Endothelial cell of hepatic sinusoid (primary cell): Measurements from ENCODE around the gene NDUFV1.
"Not testable (repeated sequence)": the region's sequence is repeated elsewhere in the genome, so short reads cannot be mapped to it uniquely, and the experiment has no call there.

ENCODE experiments used
- in situ Hi-C: cut with HindIII; loops from 2 replicates; pipeline ENCODE4 v1.10.0; 2017; ENCODE audit warnings: low sequenced_read_pairs

The NDUFV1 gene

GRCh38 chr11:67606492-67607295, at the start of gene NDUFV1:
Gene NDUFV1, plus strand, starts transcription at chr11:67606936. Its CDS starts 69 bp downstream, at chr11:67607005.
- in situ Hi-C loops = no loop called here

DNA sequence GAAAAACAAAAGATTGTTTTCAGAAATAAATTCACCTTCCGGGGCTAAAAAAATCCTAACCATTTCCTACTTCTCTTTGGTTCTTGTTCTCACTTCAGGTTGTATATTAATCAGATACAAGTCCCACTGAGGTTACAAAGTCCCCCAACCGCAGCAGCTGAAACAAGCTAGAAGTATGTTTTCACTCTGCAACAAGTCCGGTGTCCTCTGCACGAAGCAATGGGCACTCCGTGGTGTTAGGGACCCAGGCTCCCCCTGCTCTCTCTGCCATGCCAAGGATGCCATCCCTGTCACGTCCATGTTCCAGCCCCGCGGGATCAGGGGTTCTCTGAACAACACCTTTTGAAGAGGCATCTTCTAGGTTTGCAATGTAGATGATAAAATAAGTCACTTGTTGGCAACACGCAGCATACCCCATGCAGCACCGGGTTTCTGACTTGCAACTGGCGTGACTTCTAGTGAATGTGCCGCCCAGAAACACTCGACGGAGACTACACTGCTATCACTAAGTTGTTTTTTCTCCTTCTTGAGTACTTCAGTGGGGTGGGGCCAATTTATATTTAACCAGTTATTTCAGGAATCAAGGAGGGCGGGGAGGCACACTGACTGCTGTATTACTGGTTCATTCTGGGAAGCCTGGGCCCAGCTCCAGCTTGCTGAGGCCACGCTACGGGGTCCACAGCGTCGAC, 48.5 kb upstream of the NDUFV1 start:
- in situ Hi-C loops = no loop called here

DNA sequence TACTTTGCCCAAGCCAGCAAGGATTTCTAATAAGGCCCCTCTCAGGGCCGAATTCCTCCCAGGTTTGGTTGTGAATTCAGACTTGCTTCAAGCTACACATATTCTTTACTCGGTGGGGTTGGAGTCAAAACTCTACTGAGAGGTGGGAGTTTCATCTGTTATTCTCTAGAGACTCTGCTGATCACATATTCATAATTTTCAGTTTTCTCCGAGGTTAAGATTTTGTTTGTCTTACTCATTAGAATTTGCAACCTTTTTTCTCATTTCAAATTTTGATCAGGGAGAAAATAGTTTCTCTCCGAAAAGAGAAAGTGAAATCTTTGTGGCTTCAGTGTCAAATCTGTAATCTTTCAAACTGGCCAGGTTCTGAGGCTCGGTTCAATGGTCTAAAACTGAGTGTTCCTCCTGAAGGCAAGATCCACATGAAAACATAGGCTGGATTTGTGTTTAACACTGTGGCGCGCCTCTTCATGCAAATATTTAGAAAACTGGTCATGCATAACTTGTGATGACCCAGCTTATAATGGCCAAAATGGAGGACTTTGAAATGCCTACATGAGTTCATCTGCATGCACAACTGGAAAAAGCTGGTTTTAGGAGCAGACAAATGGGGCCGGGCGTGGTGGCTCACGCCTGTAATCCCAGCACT, 44.6 kb upstream of the NDUFV1 start:
- in situ Hi-C loops = no loop called here

DNA sequence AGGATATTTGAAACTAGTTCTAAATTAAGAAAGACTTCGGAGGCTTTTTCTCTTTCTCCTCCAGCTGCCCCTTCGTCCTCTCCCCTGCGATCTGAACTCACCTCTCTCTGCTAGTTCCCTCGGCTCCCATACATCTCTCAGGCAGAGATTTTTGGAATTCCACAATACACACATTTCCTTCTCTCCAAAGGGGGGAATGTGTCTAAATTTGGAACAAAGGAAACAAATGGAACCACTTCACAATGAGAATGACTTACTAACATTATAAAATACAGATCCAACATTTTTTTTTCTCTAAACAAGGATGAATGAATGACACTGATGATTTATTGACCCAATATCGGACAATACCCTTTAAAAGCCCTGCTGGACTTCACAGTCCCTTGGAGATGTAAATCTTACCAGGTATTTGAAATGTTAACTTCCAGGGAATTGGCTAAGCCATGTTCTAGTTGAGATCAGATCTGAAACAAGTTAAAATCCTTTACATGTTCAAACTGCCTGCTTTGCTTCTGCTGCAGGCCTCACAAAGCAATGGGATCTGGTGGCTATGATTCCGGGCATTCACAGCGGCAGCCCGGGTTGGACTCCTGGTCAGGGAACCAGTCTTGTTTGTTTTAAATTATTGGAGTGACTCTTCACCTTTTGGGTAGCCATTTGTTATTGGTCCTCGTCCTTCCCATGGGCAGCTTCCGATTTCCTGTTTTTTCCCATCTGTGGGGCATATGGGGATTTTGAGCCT, 43.6 kb upstream of the NDUFV1 start:
- in situ Hi-C loops = no loop called here

DNA sequence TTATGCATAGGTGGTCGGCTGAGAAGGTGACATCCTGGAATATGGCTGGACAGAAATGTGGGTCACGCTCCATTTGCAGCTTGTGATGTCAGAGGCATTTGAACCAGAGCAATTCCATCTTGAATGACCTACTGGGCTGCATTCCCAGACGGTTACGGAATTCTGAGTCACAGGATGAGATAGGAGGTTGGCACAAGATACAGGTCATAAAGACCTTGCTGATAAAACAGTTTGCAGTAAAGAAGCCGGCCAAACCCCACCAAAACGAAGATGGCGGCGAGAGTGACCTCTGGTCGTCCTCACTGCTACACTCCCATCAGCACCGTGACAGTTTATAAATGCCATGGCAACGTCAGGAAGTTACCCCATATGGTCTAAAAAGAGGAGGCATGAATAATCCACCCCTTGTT, 43.0 kb upstream of the NDUFV1 start:
- in situ Hi-C loops = not testable (repeated sequence)

DNA sequence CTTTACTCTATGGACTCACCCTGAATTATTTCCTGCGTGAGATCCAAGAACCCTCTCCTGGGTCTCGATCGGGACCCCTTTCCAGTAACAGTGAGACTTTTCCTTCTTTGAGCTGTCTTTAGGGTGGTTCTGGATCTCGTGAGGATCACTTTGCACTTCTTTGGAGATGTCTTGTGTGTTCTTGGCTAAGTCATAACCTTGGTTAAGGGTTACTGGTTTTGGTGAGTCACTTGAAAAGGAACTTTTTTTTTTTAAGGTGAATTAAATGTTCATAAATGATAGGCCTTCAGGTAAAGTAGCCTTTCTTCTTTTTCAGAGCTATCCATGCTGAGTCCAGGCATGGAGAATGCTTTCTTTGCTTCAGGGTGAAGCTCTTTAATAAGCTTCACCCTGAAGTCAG, 42.5 kb upstream of the NDUFV1 start:
- in situ Hi-C loops = no loop called here

DNA sequence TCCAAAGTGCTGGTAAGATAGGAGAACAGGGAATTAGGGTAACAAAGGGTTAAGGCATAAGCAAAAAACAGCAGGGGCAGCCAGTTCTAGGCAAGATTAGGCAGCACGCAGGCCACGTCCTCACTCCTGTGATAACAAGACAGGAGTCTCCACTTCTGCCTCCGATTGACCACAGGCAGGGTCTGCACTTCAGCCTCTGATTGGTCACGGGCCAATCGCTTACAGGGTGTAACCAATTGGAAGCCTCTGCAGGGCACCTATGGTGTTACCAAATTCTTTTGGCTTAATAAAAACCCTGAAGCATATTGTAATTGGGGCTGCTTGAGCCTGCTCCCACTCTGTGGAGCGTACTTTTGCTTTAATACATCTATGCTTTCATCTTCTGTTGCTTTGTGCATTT, 35.3 kb upstream of the NDUFV1 start:
- in situ Hi-C loops = no loop called here

- in situ Hi-C loops = no loop called here
These were observed 34.4 kb upstream of the NDUFV1 start for GRCh38 chr11:67572305-67572704.

DNA sequence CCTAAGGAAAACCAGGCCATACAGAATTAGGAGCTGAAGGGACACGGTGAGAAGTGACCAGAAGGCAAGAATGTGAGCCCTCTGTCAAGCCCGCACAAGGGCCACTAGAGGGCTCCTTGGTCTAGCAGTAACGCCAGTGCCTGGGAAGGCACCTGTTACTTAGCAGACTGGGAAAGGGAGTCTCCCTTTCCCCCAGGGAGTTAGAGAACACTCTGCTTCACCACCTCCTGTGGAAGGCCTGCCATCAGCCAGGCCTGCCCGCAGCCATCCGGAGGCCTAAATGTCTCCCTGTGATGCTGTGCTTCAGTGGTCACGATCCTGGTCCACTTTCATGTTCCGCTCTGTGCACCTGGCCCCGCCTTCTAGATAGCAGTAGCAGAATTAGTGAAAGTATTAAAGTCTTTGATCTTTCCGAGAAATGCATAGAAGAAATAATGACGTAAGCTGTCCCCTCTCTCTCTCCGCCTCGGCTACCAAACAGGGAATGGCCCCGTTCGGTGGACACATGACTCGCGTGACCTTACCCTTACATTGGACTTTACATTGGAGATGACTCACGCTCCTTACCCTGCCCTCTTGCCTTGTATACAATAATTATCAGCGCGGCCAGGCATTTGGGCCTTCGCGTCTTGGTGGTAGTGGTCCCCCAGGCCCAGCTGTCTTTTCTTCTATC, 33.9 kb upstream of the NDUFV1 start:
- in situ Hi-C loops = no loop called here

GRCh38 chr11:67574938-67575337, 31.8 kb upstream of the NDUFV1 start:
- in situ Hi-C loops = no loop called here

DNA sequence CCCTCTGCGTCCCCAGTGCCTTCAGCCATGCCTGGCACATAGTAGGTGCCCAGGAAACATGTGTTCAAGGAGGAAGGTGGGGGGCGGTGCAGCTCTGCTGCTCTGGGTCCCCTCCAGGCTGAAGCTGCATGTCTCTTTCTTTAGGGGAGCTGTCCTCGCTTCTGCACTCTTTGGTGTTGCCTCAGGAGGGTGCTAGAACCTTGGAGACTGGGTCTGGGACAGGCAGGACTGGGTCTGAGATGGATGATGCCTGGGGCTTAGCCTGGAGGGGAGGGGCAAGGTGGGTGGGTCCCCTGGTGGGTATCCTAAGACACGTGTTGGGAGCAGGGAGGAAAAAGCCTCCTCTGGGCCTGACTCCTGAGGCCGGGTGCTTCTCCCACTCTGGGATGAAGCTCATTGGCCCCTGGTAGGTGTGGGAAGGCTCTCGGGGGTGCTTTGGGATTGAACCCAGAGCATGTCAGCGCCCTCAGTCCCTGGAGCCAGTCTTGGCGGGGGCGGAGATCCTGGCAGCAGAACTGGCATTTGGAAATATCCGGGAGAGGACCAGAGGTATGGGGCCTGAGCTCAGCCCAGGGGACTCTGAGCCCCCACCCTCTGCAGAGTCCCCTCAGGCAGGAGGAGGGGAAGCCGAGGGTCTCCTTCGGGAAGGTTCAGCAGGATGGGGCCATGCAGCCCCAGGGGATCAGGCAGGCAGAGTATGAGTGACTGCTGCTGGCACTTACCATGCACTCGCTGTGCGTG, 29.8 kb upstream of the NDUFV1 start:
- in situ Hi-C loops = no loop called here

GRCh38 chr11:67577951-67578350, 28.8 kb upstream of the NDUFV1 start:
- in situ Hi-C loops = no loop called here

GRCh38 chr11:67581469-67581868, 25.3 kb upstream of the NDUFV1 start:
- in situ Hi-C loops = no loop called here

DNA sequence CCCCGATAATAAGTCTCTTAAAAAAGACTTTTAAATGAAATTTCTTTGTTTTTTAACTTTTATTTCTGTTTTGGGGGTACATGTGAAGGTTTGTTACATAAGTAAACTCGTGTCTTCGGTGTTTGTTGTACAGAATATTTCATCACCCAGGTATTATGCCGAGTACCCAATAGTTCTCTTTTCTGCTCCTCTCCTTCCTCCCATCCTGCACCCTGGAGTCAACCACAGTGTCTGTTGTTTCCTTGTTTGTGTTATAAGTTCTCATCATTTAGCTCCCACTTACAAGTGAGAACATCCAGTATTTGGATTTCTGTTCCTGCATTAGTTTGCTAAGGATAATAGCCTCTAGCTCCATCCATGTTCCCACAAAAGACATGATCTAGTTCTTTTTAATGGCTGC, 24.7 kb upstream of the NDUFV1 start:
- in situ Hi-C loops = no loop called here

GRCh38 chr11:67583247-67584204, 23.2 kb upstream of the NDUFV1 start, which contains the start of gene GSTP1:
Gene GSTP1, plus strand, starts transcription at chr11:67583812. Its CDS starts 32 bp downstream, at chr11:67583844.
- in situ Hi-C loops = no loop called here

- in situ Hi-C loops = no loop called here
These were observed 22.4 kb upstream of the NDUFV1 start for GRCh38 chr11:67584205-67584880.

GRCh38 chr11:67584881-67585873, 21.6 kb upstream of the NDUFV1 start:
- in situ Hi-C loops = no loop called here
